DND-41 (cell line): ENCODE measurements around the gene GALNTL6.

Source experiments
- ATAC-seq: fragments of 200-7000 bp; cut with Tn5 transposase; 3 replicates; pipeline ENCODE4 v1.9.1; 2021; ENCODE audit warnings: low read depth; ENCODE audit not compliant: insufficient read depth
- DNase-seq: peaks from one replicate; pipeline ENCODE4 v3.0.0-alpha.2; 2020
- H2AFZ ChIP-seq: 2 replicates; pipeline ENCODE4 v1.6.0; 2012; ENCODE audit warnings: low read depth, low read length
- H3K27ac ChIP-seq: 2 replicates; pipeline ENCODE4 v1.5.1; 2012; ENCODE audit warnings: low read length, inconsistent platforms
- H3K27me3 ChIP-seq: fragments of 200-600 bp; sonication (generic); 2 replicates; pipeline ENCODE4 v1.6.0; 2012; ENCODE audit warnings: low read length, mild to moderate bottlenecking, inconsistent platforms; ENCODE audit not compliant: insufficient read depth, poor library complexity
- H3K36me3 ChIP-seq: 2 replicates; pipeline ENCODE4 v1.5.1; 2012; ENCODE audit warnings: low read length, inconsistent platforms; ENCODE audit not compliant: insufficient read depth
- H3K4me1 ChIP-seq: 2 replicates; pipeline ENCODE4 v1.5.1; 2012; ENCODE audit warnings: mild to moderate bottlenecking, low read length; ENCODE audit not compliant: insufficient read depth
- H3K4me2 ChIP-seq: 2 replicates; pipeline ENCODE4 v1.6.0; 2012; ENCODE audit warnings: mild to moderate bottlenecking, moderate library complexity, low read length, inconsistent platforms; ENCODE audit not compliant: insufficient read depth
- H3K4me3 ChIP-seq, 2 experiments: fragments of 200-600 bp in 1 of 2; shearing (Covaris generic) in 1 of 2; 2 replicates each; pipeline ENCODE4 v1.5.1; 2012 to 2016; ENCODE audit warnings: inconsistent platforms in 2 of 2, low read length in 2 of 2, mild to moderate bottlenecking in 2 of 2, low read depth in 1 of 2, moderate library complexity in 1 of 2
- H3K79me2 ChIP-seq: 2 replicates; pipeline ENCODE4 v1.6.0; 2012; ENCODE audit warnings: low read length, inconsistent platforms; ENCODE audit not compliant: insufficient read depth
- H3K9ac ChIP-seq: 2 replicates; pipeline ENCODE4 v1.6.0; 2012; ENCODE audit warnings: low read depth, mild to moderate bottlenecking, inconsistent platforms, low read length, moderate library complexity
- H3K9me3 ChIP-seq: 2 replicates; pipeline ENCODE4 v1.5.1; 2012; ENCODE audit warnings: low read length, moderate library complexity, mild to moderate bottlenecking, inconsistent platforms; ENCODE audit not compliant: insufficient read depth, severe bottlenecking
- H4K20me1 ChIP-seq: 2 replicates; pipeline ENCODE4 v1.6.0; 2012; ENCODE audit warnings: low read length; ENCODE audit not compliant: insufficient read depth
- CTCF ChIP-seq: IDR thresholded peaks from 2 replicates; pipeline ENCODE4 v1.5.1; 2012; ENCODE audit warnings: borderline replicate concordance, low read length, moderate library complexity, mild to moderate bottlenecking; ENCODE audit not compliant: poor library complexity, severe bottlenecking; ENCODE audit errors: extremely low read depth
- EZH2 ChIP-seq: IDR thresholded peaks from 3 replicates; pipeline ENCODE4 v1.6.1; 2012; ENCODE audit warnings: borderline replicate concordance, low read depth, mild to moderate bottlenecking, moderate library complexity, low read length, inconsistent platforms; ENCODE audit not compliant: severe bottlenecking

Gene GALNTL6

GRCh38 chr4:173056271-173056670 is 1243.1 kb downstream of the GALNTL6 start:
- no peaks in the 10 kb centered on the region for H3K9me3 ChIP-seq
- H3K4me1 ChIP-seq: no peaks in the 10 kb centered on the region
- no peak overlapping the region for H3K9ac ChIP-seq
- H3K79me2 ChIP-seq: no peaks in the 10 kb centered on the region
- no peak overlapping the region for H2AFZ ChIP-seq
- TF ChIP-seq EZH2: no peak
- no peak for TF ChIP-seq CTCF
- DNase-seq: no peak
- no peak overlapping the region for H3K27ac ChIP-seq
- H3K36me3 ChIP-seq: no peaks in the 10 kb centered on the region
- H4K20me1 ChIP-seq: no peaks in the 10 kb centered on the region
- H3K4me2 ChIP-seq: no peak overlapping the region
- H3K27me3 ChIP-seq: no peaks in the 10 kb centered on the region
- no peak for ATAC-seq
- H3K4me3 ChIP-seq: no peak overlapping the region

GRCh38 chr4:173056710-173057109 is 1243.5 kb downstream of the GALNTL6 start:
- DNase-seq: no peak
- no peak overlapping the region for H3K4me3 ChIP-seq
- no peak overlapping the region for H2AFZ ChIP-seq
- H4K20me1 ChIP-seq: no peaks in the 10 kb centered on the region
- H3K27me3 ChIP-seq: no peaks in the 10 kb centered on the region
- no peak overlapping the region for H3K27ac ChIP-seq
- H3K9me3 ChIP-seq: no peaks in the 10 kb centered on the region
- H3K4me2 ChIP-seq: no peak overlapping the region
- H3K9ac ChIP-seq: no peak overlapping the region
- H3K4me1 ChIP-seq: no peaks in the 10 kb centered on the region
- H3K36me3 ChIP-seq: no peaks in the 10 kb centered on the region
- no peaks in the 10 kb centered on the region for H3K79me2 ChIP-seq
- ATAC-seq: no peak
- no peak for TF ChIP-seq EZH2
- no peak for TF ChIP-seq CTCF

GRCh38 chr4:173057442-173057841 is 1244.2 kb downstream of the GALNTL6 start:
- no peak for TF ChIP-seq EZH2
- no peak for TF ChIP-seq CTCF
- Histone ChIP-seq H3K27ac (no peak overlapping the region), H3K4me3 (no peak overlapping the region), H3K27me3 (no peaks in the 10 kb centered on the region), H3K9ac (no peak overlapping the region), H3K4me1 (no peaks in the 10 kb centered on the region), H4K20me1 (no peaks in the 10 kb centered on the region), H3K79me2 (no peaks in the 10 kb centered on the region), H3K4me2 (no peak overlapping the region), H2AFZ (no peak overlapping the region), H3K9me3 (no peaks in the 10 kb centered on the region), H3K36me3 (no peaks in the 10 kb centered on the region)
- DNase-seq (no peak), ATAC-seq (no peak)

GRCh38 chr4:173057901-173058300 is 1244.7 kb downstream of the GALNTL6 start:
- no peak overlapping the region for H3K9ac ChIP-seq
- no peaks in the 10 kb centered on the region for H3K79me2 ChIP-seq
- no peaks in the 10 kb centered on the region for H3K4me1 ChIP-seq
- no peaks in the 10 kb centered on the region for H3K27me3 ChIP-seq
- no peak for DNase-seq
- TF ChIP-seq CTCF (no peak), EZH2 (no peak)
- no peak overlapping the region for H3K27ac ChIP-seq
- H4K20me1 ChIP-seq: no peaks in the 10 kb centered on the region
- no peak for ATAC-seq
- H3K4me2 ChIP-seq: no peak overlapping the region
- H3K9me3 ChIP-seq: no peaks in the 10 kb centered on the region
- H2AFZ ChIP-seq: no peak overlapping the region
- H3K36me3 ChIP-seq: no peaks in the 10 kb centered on the region
- H3K4me3 ChIP-seq: no peak overlapping the region
